Activated T-cell treated with anti-CD3 and anti-CD28 coated beads, Interleukin-2, amount 50 U/mL, for 4 hours (primary cell): ENCODE results near the gene PLXDC2. TPM values are rescaled to one million over a fixed set of nuclear protein-coding genes. Genes with fewer than 3 reads are reported as not detected.
"Not testable (repeated sequence)": the region's sequence is repeated elsewhere in the genome, so short reads cannot be mapped to it uniquely, and the experiment has no call there.

Experiments used
- ATAC-seq, 2 donors: fragments of 200-7000 bp; cut with Tn5 transposase; one replicate each; pipeline ENCODE4 v1.10.0; 2021
- DNase-seq: peaks from one replicate; pipeline ENCODE4 v3.0.0-alpha.2; 2020
- H3K27me3 Mint-ChIP-seq: one replicate; pipeline ENCODE4 v1.8.0; 2021; ENCODE audit warnings: low read depth, mixed read lengths
- H3K36me3 Mint-ChIP-seq: one replicate; pipeline ENCODE4 v1.8.0; 2022; ENCODE audit warnings: mixed read lengths; ENCODE audit not compliant: insufficient read depth
- H3K4me1 Mint-ChIP-seq: one replicate; pipeline ENCODE4 v1.8.0; 2021; ENCODE audit warnings: low read depth, mixed read lengths
- H3K4me3 Mint-ChIP-seq: one replicate; pipeline ENCODE4 v1.8.0; 2021; ENCODE audit warnings: mild to moderate bottlenecking, moderate library complexity, mixed read lengths
- H3K9me3 Mint-ChIP-seq: one replicate; pipeline ENCODE4 v1.8.0; 2021; ENCODE audit warnings: mixed read lengths
- total RNA-seq, 3 donors: library from RNA; stranded (reverse); gene quantifications; one replicate each; pipeline ENCODE4 v1.2.1, GENCODE V29; 2021

Gene PLXDC2
- total RNA-seq, 3 donors from 2014 or later, result 0.08 to 0.21 (median 0.16) TPM

GRCh38 chr10:20002657-20003056 is 186.4 kb downstream of the PLXDC2 start:
- Mint-ChIP-seq H3K4me1 (no peaks in the 10 kb centered on the region), H3K4me3 (no peak overlapping the region)
- no peak for ATAC-seq

DNA sequence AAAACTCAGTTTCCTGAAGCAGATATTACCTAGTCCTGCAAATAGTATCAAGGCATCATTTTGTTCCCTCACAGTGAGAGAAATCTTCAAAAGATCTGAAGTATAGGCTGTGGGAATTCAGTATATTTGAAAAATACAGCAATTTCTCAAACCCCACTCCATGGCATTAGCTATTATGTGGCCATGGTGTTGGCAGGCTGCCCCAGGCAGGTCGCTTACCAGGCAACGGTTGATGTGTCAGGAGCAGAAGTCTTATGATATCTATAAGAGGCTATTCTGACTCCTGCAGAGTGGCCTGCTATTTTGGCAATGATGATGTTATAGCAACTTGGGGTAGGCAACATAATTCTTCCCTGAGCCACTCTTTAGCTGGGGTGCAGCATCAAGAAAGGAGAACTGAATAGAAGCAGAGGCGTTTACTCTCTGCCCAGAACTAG is 187.9 kb downstream of the PLXDC2 start:
- no peaks in the 10 kb centered on the region for H3K36me3 Mint-ChIP-seq
- H3K4me1 Mint-ChIP-seq, result no peaks in the 10 kb centered on the region
- no peaks in the 10 kb centered on the region for H3K9me3 Mint-ChIP-seq
- H3K4me3 Mint-ChIP-seq, result no peak overlapping the region
- no peaks in the 10 kb centered on the region for H3K27me3 Mint-ChIP-seq
- ATAC-seq (no peak), DNase-seq (no peak)

More at GRCh38 chr10:20002657-20003056, 186.4 kb downstream of the PLXDC2 start:
- Mint-ChIP-seq H3K9me3 (no peaks in the 10 kb centered on the region), H3K27me3 (no peaks in the 10 kb centered on the region), H3K36me3 (no peaks in the 10 kb centered on the region)
- no peak for DNase-seq

- H3K9me3 Mint-ChIP-seq, result no peaks in the 10 kb centered on the region
- H3K4me3 Mint-ChIP-seq, result no peak overlapping the region
- H3K36me3 Mint-ChIP-seq, result no peaks in the 10 kb centered on the region
Measured at GRCh38 chr10:20005638-20006037, 189.4 kb downstream of the PLXDC2 start.

DNA sequence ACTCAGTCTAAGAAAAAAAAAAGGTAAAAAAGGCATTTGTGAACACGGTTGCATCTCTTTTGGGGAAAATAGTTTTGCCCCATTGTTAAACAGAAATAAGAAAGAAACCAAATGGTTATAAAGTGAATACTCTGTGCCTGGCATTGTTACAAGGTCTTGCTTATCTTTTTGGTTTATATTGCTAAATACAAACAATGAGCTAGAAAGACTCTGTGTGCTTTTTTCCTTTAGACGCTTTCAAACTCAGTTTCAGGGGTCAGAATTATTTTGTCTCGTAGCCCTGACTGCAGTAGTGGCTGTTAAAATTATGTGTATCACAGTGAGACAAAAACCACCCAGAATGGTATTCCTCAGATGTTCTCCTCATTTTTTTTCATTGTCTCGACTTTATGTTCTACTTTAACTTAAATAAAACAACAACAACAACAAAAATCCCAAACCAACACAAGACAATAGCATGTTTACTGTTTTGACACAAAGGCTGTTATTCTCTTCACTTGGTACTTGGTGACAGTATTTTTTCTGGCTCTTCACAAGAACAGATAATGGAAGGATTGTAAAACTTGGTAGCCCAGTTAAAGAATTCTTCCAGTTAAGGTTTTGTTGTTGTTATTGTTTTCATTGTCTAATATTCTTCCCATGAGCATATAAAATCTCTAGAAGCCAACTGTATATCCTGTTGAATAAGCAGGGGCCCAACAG is 190.1 kb downstream of the PLXDC2 start:
- H3K9me3 Mint-ChIP-seq, result no peaks in the 10 kb centered on the region
- DNase-seq, result no peak
- H3K4me3 Mint-ChIP-seq, result no peak overlapping the region
- H3K27me3 Mint-ChIP-seq, result no peaks in the 10 kb centered on the region
- no peaks in the 10 kb centered on the region for H3K4me1 Mint-ChIP-seq
- ATAC-seq, result no peak
- no peaks in the 10 kb centered on the region for H3K36me3 Mint-ChIP-seq

More at GRCh38 chr10:20005638-20006037, 189.4 kb downstream of the PLXDC2 start:
- Mint-ChIP-seq H3K4me1 (no peaks in the 10 kb centered on the region), H3K27me3 (no peaks in the 10 kb centered on the region)
- ATAC-seq (no peak), DNase-seq (no peak)

DNA sequence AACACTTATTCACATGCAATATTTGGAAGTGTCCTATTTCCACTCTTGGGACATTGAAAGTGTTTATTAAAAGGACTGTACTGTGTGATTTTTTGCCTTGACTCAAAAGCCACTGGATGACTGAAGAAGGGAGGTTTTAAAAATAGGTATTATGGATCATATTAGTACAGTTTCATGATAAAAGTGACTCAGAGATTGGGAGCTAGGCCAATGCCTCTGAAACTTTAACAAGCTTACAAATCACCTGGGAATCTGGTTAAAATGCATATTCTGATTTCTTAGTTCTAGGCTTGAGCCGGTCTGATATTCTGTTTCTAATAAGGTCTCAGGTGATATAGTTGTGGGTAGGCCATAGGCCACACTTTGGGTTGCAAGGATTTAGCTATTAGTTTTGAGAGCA is 191.2 kb downstream of the PLXDC2 start:
- no peaks in the 10 kb centered on the region for H3K4me1 Mint-ChIP-seq
- ATAC-seq, result no peak
- no peaks in the 10 kb centered on the region for H3K27me3 Mint-ChIP-seq
- no peaks in the 10 kb centered on the region for H3K36me3 Mint-ChIP-seq
- no peak overlapping the region for H3K4me3 Mint-ChIP-seq
- no peaks in the 10 kb centered on the region for H3K9me3 Mint-ChIP-seq
- no peak for DNase-seq

DNA sequence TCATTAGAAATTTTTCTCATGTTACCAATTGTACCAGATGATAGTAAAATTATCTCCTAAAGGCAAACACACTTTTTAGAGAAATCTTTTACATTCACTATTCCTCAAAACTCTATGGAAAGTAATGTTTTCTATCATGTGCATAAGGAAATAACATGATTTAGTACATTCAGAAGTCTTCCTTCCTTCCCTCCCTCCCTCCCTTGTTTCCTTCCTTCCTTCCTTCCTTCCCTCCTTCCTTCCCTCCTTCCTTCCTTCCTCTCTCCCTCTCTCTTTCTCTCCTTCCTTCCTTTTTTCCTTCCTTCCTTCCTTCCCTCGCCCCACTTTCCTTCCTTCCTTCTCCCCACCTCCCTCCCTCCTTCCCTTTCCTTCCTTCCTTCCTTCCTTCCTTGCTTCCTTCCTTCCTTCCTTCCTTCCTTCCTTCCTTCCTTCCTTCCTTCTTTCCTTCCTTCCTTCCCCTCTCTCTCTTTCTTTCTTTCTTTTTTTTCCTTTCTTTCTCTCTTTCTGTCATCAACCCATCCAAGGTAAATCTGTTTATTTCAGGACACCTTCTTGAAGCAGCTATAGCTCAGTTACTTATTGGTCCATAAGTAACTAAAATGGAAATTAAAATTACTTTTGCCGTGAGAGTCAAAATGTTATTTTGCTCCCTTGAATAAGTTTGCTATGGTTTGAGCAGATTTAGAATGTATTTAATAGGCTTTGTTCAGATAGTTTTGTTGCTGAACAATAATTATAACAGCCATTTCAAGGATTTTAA is 197.9 kb downstream of the PLXDC2 start:
- ATAC-seq (no peak), DNase-seq (no peak)
- no peaks in the 10 kb centered on the region for H3K36me3 Mint-ChIP-seq
- no peaks in the 10 kb centered on the region for H3K4me1 Mint-ChIP-seq
- no peaks in the 10 kb centered on the region for H3K27me3 Mint-ChIP-seq
- no peak overlapping the region for H3K4me3 Mint-ChIP-seq
- H3K9me3 Mint-ChIP-seq, result peaks cover 25% of the 10 kb centered on the region

GRCh38 chr10:20017961-20018360 is 201.7 kb downstream of the PLXDC2 start:
- ATAC-seq (no peak), DNase-seq (no peak)
- no peaks in the 10 kb centered on the region for H3K36me3 Mint-ChIP-seq
- H3K4me1 Mint-ChIP-seq, result no peaks in the 10 kb centered on the region
- no peaks in the 10 kb centered on the region for H3K27me3 Mint-ChIP-seq
- peaks cover 25% of the 10 kb centered on the region for H3K9me3 Mint-ChIP-seq
- H3K4me3 Mint-ChIP-seq, result no peak overlapping the region

GRCh38 chr10:20020677-20021076 is 204.4 kb downstream of the PLXDC2 start:
- peaks cover 12% of the 10 kb centered on the region for H3K9me3 Mint-ChIP-seq
- DNase-seq (no peak), ATAC-seq (no peak)
- H3K36me3 Mint-ChIP-seq, result no peaks in the 10 kb centered on the region
- H3K27me3 Mint-ChIP-seq, result no peaks in the 10 kb centered on the region
- H3K4me1 Mint-ChIP-seq, result no peaks in the 10 kb centered on the region
- H3K4me3 Mint-ChIP-seq, result no peak overlapping the region

DNA sequence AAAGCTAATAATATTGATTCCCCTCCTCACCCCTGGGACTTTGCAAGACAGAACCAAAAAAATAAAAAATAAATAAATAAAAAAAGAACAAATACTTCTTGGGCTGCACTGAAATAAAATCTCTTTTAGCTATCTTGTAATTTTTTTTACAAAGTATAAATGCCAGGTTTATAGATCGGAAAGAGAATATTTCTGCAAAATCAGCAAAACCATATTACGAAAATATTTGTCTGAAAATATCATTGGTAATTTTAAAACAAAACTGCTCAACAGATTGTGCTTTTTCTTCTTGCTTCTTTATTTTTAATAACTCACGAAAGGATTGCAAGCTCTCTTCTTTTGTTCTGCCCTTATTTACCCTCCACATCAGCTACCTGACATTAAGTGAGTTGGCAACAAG is 213.3 kb downstream of the PLXDC2 start:
- H3K4me1 Mint-ChIP-seq, result no peaks in the 10 kb centered on the region
- ATAC-seq, result no peak
- H3K9me3 Mint-ChIP-seq, result no peaks in the 10 kb centered on the region
- no peak overlapping the region for H3K4me3 Mint-ChIP-seq
- DNase-seq, result no peak
- no peaks in the 10 kb centered on the region for H3K27me3 Mint-ChIP-seq
- H3K36me3 Mint-ChIP-seq, result no peaks in the 10 kb centered on the region

DNA sequence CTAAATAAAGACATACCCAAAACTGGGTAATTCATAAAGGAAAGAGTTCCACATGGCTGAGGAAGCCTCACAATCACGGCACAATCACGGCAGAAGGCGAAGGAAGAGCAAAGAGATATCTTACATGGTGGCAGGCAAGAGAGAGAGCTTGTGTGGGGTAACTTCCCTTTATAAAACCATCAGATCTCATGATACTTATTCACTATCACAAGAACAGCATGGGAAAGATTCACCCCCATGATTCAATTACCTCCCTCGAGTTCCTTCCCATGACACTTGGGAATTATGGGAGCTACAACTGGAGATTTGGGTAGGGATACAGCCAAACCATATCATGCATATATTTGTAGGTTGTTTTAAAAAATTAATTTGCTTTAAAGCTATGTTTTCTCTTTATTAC is 217.2 kb downstream of the PLXDC2 start:
- no peak for ATAC-seq
- no peaks in the 10 kb centered on the region for H3K4me1 Mint-ChIP-seq
- DNase-seq, result no peak
- no peaks in the 10 kb centered on the region for H3K27me3 Mint-ChIP-seq
- H3K9me3 Mint-ChIP-seq, result no peaks in the 10 kb centered on the region
- H3K36me3 Mint-ChIP-seq, result no peaks in the 10 kb centered on the region
- no peak overlapping the region for H3K4me3 Mint-ChIP-seq

DNA sequence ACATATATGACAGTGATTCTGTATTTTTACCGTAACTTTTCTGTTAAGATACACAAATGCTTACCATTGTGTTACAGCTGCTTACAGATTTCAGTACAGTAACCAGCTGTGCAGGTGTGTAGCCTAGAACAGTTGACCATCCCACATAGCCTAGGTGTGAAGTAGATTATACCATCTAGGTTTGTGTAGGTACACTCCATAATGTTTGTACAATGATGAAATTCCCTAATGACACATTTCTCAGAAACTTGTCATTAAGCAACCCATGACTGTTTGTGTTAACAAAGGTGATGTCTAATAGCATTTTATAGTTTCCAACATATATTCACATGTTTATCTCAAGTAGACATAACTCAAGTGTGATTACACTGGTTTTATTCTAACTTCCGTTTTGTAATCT is 218.5 kb downstream of the PLXDC2 start:
- Mint-ChIP-seq H3K4me3 (no peak overlapping the region), H3K27me3 (no peaks in the 10 kb centered on the region), H3K4me1 (no peaks in the 10 kb centered on the region), H3K9me3 (no peaks in the 10 kb centered on the region), H3K36me3 (no peaks in the 10 kb centered on the region)
- DNase-seq (no peak), ATAC-seq (no peak)

- H3K27me3 Mint-ChIP-seq, result no peaks in the 10 kb centered on the region
- no peaks in the 10 kb centered on the region for H3K9me3 Mint-ChIP-seq
Measured at GRCh38 chr10:20040012-20040411, 223.8 kb downstream of the PLXDC2 start.

GRCh38 chr10:20041931-20042330 is 225.7 kb downstream of the PLXDC2 start:
- Mint-ChIP-seq H3K4me1 (no peaks in the 10 kb centered on the region), H3K36me3 (no peaks in the 10 kb centered on the region), H3K27me3 (no peaks in the 10 kb centered on the region), H3K4me3 (no peak overlapping the region), H3K9me3 (no peaks in the 10 kb centered on the region)
- DNase-seq, result no peak
- no peak for ATAC-seq

More at GRCh38 chr10:20040012-20040411, 223.8 kb downstream of the PLXDC2 start:
- Mint-ChIP-seq H3K36me3 (no peaks in the 10 kb centered on the region), H3K4me1 (no peaks in the 10 kb centered on the region), H3K4me3 (no peak overlapping the region)
- ATAC-seq, result no peak
- DNase-seq, result no peak

GRCh38 chr10:20045100-20045499 is 228.9 kb downstream of the PLXDC2 start:
- H3K36me3 Mint-ChIP-seq, ATAC-seq, DNase-seq, H3K4me1 Mint-ChIP-seq, H3K9me3 Mint-ChIP-seq, H3K4me3 Mint-ChIP-seq, H3K27me3 Mint-ChIP-seq: not testable (repeated sequence)

DNA sequence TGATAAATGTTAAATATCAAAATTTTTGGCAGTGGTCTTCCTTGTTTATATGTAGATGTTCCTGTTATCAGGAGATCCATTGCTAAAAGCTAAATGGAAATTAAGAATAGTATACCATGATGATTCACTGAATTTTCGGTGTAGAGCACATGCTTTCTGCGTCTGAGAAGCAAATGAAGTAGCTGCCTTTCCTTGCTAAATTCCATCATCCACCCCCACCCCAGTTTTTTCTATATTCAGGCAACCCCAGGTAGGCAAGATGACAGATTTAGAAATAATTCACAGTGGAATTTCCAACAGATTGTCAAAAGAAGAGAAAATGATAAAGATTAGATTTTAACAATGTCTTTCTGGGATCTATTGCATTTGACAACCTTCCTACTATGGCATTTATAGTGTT is 231.9 kb downstream of the PLXDC2 start:
- H3K27me3 Mint-ChIP-seq, result no peaks in the 10 kb centered on the region
- H3K36me3 Mint-ChIP-seq, result no peaks in the 10 kb centered on the region
- H3K4me3 Mint-ChIP-seq, result no peak overlapping the region
- peaks cover 5% of the 10 kb centered on the region for H3K9me3 Mint-ChIP-seq
- no peak for DNase-seq
- ATAC-seq, result no peak
- H3K4me1 Mint-ChIP-seq, result no peaks in the 10 kb centered on the region
